NCI-H1417 (cell line): ENCODE data around the gene ROR1.

ENCODE experiments used
- DNase-seq, 3 experiments: peaks; one replicate each; lab custom pipeline; 2025; lab: John Stamatoyannopoulos, UW

Gene ROR1

DNA sequence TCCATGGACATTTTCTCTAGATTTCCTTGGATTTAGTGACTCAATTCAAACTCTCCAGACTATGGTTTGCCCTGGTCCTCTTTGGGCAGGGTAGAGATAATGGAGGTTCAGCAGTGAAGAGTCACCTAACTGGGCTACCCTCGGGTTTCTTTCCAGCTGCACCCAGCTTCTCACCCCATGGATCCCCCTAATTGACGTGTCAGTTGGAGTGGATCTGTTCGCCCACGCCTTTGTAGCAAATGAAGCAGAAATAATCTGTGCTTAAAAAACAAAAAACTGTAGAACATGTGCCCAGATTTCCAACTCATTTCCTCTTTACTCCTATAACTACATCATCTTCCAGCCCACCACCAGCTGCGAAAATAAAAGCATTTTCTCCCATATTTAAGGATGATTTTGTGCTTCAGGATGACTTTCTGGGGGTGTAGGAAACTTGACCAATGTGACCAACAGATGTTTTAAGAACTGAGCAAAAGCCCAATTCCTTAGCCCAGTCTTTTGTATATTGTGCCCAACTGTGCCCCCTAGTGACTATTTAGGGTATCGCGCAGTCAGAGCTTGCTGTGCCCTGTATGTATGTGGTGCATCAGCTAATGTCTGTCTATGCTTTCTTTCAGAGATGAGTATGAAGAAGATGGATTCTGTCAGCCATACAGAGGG lies 363.1 kb downstream of the ROR1 start:
- peak; percentile 60 to 84 (median 75) for DNase-seq

DNA sequence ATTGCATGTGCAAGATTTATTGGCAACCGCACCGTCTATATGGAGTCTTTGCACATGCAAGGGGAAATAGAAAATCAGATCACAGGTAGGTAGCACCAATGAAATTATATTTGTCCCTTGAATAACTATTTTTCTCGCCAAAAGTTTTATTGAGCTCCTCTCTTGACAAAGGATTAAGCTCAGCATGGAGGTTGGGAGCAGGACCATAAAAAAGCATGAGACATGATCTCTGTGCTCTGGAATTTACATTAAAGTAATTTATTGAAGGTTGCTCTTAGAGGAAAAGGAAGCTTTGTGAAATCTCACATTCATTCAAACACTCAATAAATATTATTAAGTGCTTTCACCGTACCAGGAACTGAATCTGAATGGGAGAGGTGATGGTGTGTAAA lies 363.6 kb downstream of the ROR1 start:
- no peak for DNase-seq

DNA sequence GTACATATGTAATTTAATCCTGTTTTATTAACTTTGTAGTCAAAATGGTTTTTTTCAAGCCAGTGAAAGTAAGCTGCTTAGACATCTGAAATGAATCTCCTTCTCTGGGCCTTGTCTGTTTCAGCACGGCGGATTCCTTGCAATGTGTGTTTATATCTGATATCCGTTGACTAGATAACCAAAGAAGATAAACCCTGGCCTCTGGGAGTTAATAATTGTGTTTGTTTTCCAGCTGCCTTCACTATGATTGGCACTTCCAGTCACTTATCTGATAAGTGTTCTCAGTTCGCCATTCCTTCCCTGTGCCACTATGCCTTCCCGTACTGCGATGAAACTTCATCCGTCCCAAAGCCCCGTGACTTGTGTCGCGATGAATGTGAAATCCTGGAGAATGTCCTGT lies 366.1 kb downstream of the ROR1 start:
- no peak for DNase-seq

DNA sequence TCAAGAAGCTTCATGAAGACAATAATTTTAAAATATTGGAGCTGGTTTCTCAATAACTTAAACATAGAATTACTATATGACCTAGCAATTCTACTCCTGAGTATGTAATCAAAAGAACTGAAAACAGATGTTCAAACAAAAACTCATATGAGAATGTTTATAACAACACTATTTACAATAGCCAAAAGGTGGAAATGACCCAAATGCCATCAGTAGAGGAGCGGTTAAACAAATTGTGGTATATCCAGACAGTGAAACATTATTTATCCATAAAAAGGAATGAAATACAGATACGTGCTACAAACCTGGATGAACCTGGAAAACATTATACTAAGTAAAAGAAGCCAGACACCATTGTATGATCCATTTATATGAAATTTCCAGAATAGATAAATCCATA lies 366.8 kb downstream of the ROR1 start:
- no peak for DNase-seq

DNA sequence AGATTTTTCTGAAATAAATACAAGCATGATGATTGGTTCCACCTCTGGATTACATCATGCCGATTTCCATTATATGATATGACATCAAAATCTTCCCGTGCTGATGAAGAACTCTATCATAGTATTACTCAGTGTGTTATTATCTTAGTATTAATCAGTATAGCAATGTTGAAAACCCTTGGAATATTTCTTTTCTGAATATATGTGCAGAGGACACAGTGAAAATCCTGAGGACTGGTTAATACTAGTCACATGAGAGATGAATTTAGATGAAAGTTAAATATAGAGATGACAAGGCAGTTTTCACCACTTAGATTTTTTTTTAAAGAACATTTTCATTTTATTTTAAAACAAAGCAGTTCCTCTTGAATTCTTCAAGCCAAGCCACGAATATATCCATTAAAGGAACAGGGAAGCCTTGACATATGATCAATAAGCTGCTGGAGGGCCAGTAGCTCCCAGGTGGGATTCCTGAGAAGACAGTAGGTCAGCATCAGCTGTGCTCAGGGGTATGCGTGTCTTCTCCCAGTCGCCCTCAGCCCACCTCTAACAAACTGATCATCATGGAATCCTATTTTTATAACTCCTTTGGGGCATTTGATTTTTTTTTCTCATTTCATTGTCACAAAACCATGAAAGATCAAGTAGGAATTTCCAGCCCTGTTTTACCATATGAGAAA lies 373.4 kb downstream of the ROR1 start:
- no peak for DNase-seq

DNA sequence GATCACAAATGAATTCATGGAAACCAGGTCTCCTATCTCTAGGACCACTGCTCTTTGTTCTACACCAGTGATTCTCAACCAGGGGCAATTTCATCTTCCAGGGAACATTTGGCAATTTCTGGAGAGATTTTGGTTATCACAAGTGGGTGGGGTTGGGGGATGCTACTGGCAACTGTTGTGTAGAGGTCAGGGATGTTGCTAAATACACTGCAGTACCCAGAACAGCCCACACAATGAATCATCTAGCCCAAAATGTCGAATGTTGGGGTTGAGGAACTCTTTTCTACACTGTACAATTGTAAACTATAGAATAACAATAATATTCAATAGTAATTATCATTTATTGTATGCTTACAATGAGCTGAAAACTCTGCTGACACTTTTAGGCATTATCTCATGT lies 373.9 kb downstream of the ROR1 start:
- DNase-seq: no peak

DNA sequence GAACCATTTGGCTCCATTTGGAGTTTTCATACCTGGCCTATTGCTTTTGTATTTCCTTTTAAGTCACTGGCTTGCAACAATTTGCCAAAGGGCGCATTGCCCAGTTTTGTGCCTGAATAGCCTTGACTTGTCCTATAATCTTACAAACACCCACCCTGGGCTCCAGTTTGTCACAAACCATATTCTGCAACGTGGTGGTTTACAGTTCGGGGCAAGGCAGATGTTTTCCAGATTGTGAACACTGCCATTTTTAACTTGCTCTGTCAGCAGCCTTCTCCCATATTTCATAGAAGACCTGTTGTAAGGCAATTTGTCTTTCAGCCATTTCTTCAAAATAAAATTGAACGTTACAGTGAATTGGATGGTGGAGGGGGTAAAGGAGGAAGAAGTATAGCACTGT lies 376.4 kb downstream of the ROR1 start:
- no peak for DNase-seq

DNA sequence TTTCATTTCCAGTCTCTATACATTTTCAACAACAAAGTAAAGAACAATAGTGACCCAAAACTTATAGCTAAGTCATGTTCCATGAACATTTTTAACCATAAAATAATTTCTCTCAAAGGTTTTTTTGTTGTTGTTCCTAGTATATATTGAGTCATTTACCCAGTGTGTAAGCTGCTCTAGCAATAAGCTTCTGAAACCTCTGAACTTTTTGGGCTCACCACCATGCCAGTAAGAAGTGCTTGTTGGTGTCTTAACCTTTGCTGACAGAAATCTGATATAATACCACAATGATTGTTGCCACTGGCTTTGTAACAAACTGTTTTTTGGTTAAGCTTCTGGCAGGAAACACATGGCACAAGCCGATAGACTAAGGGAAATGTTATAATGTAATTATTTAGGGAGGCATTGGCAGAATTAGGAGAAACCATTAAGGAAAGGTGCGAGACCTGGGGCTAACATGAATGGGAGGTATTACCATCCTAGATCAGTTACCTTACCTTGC lies 377.0 kb downstream of the ROR1 start:
- no peak for DNase-seq

GRCh38 chr1:64155278-64155677 lies 381.5 kb downstream of the ROR1 start:
- DNase-seq: no peak

DNA sequence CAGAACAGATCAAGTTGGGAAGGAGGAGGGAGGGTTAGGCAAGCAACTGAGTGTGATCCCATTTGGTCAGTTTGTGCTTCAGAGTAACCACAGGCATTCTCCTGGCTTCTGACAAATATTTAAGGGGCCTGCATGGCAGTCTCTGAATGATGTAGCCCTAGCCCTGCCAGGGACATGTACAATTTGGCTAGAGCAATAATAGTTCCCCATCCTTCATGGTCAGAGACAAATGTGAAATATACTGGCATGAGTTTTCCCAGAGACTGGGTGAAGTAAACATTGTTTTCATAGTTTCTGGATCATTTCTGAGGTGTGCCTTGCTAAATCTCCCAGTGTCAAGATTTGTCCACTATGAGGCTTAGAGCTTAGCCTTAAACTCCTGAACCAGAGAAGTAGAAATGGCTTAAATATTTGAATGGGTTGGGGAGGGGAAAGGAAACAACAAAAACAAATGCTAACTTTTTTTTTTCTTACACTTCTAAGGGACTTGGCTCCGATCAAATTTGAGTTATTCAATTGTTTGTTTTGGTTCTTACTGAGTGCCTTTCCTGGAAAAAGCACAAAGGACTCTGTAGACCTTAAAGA lies 387.6 kb downstream of the ROR1 start:
- no peak for DNase-seq

DNA sequence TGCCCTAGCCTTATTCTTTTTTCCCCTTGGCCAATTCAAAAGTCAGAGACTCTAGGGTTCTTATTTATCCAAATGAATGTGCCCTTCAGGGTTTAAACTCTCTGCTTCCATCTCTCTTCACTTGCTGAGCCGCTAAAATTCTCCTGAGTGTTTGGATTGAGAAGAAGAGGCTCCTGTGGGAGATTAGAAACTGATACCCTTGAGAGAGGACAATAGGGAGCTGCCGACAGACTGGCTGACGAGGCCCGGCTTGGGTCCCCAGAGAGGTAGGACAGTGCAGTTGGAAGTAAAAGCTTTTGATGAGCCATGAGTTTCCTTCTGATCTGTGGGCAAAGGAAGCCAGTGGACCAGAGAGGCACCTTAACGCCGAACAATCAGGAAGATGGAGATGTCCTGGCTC lies 388.3 kb downstream of the ROR1 start:
- DNase-seq: peak in 2 of 3 experiments; percentile 14 to 77

- no peak for DNase-seq
These were observed 389.0 kb downstream of the ROR1 start for GRCh38 chr1:64162804-64163203.

DNA sequence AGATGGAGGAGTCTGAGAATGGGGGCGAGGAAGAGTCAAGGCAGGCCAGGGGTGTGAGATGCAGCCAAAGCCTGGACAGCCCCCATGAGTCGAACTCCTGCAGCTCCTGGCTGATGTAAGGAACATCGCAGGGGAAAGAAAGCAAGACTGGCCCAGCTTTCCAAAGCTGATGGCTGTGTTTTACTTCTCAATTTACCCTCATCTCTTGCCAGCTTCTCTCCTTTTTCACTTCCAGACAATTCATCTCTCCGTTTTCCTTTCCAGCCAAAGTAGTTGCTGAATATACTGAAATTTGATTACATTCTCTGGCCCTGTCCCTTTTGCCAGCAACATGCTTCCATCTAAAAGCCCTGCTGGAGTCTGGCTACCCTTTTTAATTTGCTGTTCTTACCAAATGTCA lies 389.6 kb downstream of the ROR1 start:
- DNase-seq: no peak

DNA sequence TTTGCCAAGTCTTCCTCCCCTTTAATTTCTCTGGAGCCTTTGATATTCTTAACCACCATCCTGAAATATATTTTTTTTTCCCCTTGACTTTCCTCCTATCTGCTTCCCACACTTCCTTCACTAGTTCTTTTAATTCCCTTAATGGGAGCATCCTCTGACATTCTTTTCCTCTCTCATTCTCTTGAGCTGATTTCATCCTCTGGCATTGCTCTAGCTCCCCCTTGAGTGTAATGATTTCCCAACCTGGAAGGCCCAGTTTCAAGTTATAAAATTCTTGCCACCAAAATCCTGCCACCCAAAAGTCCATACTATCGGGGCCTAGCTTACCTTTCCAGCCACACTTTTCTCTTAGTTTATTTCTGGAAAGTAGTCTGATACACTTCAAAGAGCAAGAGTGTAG lies 390.2 kb downstream of the ROR1 start:
- peak in 1 of 3 experiments; percentile 15 for DNase-seq

- DNase-seq: no peak
These were observed 392.8 kb downstream of the ROR1 start for GRCh38 chr1:64166629-64167028.

GRCh38 chr1:64167176-64167575 lies 393.4 kb downstream of the ROR1 start:
- no peak for DNase-seq

DNA sequence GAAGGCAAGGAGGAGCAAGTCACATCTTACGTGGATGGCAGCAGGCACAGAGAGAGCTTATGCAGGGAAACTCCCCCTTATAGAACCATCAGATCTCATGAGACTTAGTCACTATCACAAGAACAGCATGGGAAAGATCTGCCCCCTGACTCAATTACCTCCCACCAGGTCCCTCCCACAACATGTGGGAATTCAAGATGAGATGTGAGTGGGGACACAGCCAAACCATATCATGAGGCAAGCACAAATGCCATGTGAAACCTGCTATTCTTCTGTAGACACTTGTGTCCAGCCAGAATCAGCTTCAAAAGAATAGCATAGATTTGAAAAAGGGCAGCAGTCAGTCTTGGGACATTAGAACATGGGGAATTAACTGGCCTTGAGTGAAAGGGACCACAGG lies 397.4 kb downstream of the ROR1 start:
- peak in 1 of 3 experiments; percentile 26 for DNase-seq

DNA sequence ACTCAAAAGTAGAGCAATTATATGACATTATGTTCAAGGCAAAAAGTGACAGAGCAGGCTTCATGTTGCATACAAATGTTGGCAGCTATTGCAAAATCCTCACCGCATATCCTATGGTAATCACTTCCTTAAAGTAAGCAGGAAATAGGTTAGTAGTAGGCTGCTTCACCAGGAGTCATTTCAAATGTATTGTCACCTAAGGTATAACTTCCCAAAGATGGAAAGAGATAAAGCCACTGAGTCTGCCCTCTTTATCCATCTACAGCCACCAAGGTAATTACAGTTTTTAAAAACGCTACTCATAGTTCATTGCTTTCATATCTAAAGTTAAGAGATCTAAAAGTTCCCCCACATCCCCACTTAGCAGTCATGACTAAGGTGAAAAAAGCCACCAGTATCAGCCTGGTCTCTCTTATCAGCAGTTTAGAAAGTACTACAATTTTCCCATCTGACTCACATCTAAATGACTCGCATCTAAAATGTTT lies 398.0 kb downstream of the ROR1 start:
- peak in 1 of 3 experiments; percentile 57 for DNase-seq

DNA sequence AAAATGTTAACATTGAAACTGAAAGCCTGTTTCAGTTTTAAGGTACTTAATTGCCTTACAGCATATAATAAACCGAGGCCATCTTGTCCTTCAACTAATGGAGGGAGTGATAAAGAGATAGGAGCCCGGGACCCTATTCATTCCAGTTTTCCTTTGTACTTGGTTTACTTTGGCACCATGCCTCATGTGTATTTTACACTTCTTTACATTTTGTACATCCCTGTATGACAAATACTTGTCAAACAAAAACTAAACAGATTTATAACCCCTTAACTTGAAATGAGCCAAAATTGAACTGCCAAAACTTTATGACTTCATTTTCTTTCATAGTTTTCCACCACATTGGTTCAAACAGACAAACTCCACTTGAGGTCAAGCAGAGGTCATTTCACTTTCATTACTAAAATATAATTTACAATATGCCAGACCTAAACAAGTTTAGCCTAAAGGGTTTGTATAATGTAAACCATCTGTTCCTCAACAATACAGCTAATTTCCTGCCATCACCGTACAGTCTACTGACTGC lies 398.7 kb downstream of the ROR1 start:
- DNase-seq: peak; percentile 17 to 87 (median 43)

GRCh38 chr1:64173336-64173940 lies 399.6 kb downstream of the ROR1 start:
- no peak for DNase-seq

DNA sequence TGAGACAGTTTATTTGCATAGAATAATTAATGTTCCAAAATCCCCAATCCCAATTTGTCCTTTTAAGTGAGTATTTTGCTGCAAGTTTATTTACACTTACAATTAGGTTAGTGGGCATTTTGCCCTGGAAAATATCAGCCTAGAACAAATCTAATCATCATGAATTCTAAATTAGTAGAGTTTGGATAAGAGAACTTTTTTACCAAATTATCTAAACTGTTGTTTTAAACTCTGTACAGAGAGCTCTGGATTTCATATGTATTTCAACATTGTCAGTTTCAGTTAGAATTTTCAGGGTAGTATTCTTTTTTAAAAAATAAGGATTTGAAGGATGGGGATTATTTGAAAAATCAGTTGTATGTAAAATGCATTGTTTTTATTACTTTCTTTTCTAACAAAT lies 401.8 kb downstream of the ROR1 start:
- no peak for DNase-seq

DNA sequence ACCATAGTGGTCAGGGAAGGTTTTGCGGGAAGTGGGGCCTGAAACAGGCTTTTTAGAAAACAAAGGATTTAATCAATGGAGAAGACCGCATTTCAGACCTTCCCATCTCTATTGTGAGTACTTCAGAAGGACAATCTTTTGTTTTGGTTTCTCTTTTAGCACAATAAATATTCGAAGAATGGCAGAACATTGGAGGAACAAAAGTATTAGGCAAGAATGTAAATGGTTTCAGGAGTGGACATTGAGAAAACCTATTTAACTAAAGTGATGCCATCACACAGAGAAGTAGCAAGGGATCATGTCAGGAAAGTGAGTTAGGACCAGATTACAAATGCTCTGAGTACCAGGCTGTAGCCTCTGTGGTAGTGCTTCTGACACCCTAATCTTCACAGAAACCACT lies 402.8 kb downstream of the ROR1 start:
- no peak for DNase-seq

DNA sequence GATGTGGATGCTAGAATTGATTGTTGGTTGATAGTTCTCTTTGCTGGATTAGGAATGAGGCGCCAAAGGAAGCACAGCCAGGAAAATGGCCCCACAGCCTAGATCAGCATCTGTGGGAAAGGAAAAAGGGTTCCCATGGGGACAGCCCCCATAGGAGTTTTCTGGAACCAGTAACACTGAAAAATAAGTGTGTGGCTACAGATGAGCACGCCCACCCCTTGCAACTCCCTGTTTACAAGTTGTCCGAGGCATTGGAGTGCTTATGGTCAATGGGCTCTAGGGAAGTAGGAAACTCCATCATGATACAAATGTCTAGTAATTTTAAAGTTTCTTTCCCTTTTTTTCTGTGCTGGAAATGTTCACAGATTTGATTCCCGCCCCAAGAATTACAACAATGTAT lies 405.8 kb downstream of the ROR1 start:
- DNase-seq: no peak
